Kidney (tissue), 14 donors: Measurements from ENCODE around the gene FMNL2. TPM values are rescaled to one million over a fixed set of nuclear protein-coding genes. Genes with fewer than 3 reads are reported as not detected.
"Not testable (repeated sequence)": the region's sequence is repeated elsewhere in the genome, so short reads cannot be mapped to it uniquely, and the experiment has no call there.

Source experiments
- DNase-seq, 5 donors: peaks; one replicate each; pipeline ENCODE4 v3.0.0-alpha.2; 2013 to 2020
- FAIRE-seq: peaks from 2 replicates; lab custom pipeline; 2012; peaks lifted over from hg19 to GRCh38; lab: Jason Lieb, UNC
- H3K27ac ChIP-seq, 2 donors: one replicate each; pipeline ENCODE4 v1.7.0; 2013; ENCODE audit warnings: low read depth in 2 of 2, low read length in 2 of 2, inconsistent platforms in 1 of 2
- H3K27me3 ChIP-seq: one replicate; pipeline ENCODE4 v1.7.1; 2013; ENCODE audit warnings: low read length, inconsistent platforms; ENCODE audit not compliant: control insufficient read depth, insufficient read depth
- H3K36me3 ChIP-seq, 3 donors: one replicate each; pipeline versions ENCODE4 v1.7.0 to v1.7.1; 2013; ENCODE audit warnings: low read length in 3 of 3, control low read depth in 1 of 3, inconsistent platforms in 1 of 3; ENCODE audit not compliant: insufficient read depth in 3 of 3, control insufficient read depth in 2 of 3
- H3K4me1 ChIP-seq, 3 donors: one replicate each; pipeline versions ENCODE4 v1.7.0 to v1.7.1; 2013; ENCODE audit warnings: low read length in 3 of 3, inconsistent platforms in 1 of 3, low read depth in 1 of 3; ENCODE audit not compliant: control insufficient read depth in 2 of 3, insufficient read depth in 2 of 3
- H3K4me3 ChIP-seq, 3 donors: one replicate each; pipeline versions ENCODE4 v1.7.0 to v1.8.1; 2013; ENCODE audit warnings: low read length in 3 of 3, control low read depth in 1 of 3, inconsistent platforms in 1 of 3
- H3K9ac ChIP-seq, 3 donors: one replicate each; pipeline versions ENCODE4 v1.7.0 to v1.7.1; 2013; ENCODE audit warnings: low read length in 3 of 3, control low read depth in 1 of 3, inconsistent platforms in 1 of 3
- H3K9me3 ChIP-seq, 3 donors: one replicate each; pipeline versions ENCODE4 v1.7.0 to v1.7.1; 2013; ENCODE audit warnings: low read length in 3 of 3, control low read depth in 1 of 3, inconsistent platforms in 1 of 3; ENCODE audit not compliant: control insufficient read depth in 2 of 3, insufficient read depth in 1 of 3
- CTCF ChIP-seq: IDR thresholded peaks from 3 replicates; pipeline ENCODE4 v1.5.1; 2012; ENCODE audit warnings: mild to moderate bottlenecking, moderate library complexity, borderline replicate concordance; ENCODE audit not compliant: insufficient read depth; ENCODE audit errors: extremely low read depth
- intact Hi-C: fragments of 100-400 bp; cut with DNase I; formaldehyde crosslinking; loops from one replicate; pipeline ENCODE4 v1.11.1; 2022
- polyA plus RNA-seq: library from polyadenylated mRNA; stranded (reverse); fragments of 350-450 nt; fragmentation: Illumina TruSeq; extraction: RNeasy Lipid Tissue Mini Kit (QIAGEN cat#74804); gene quantifications from one replicate; pipeline ENCODE4 v1.2.3, GENCODE V29; 2014; ENCODE audit warnings: low read depth, low replicate concordance; ENCODE audit not compliant: insufficient read depth
- total RNA-seq: library from RNA; stranded (reverse); fragmentation: NEBNext Ultra II Directional; extraction: Animal tissue kit (Norgen Biotek cat#: 25700); gene quantifications from one replicate; pipeline ENCODE4 v1.2.1, GENCODE V29; 2021
- donor health status: control.
- donor health status: control.
- donor health status: control.
- donor health status: control.
- donor health status: control.
- donor health status: DM: yes; HTN: yes; CAD: no.
- donor health status: Normal renal cell carcinoma (clear cell type).

FMNL2 gene
- total and polyA plus RNA-seq, 2 donors from 2014 or later = 10.7 to 39.1 TPM

GRCh38 chr2:152518641-152519580 lies 183.9 kb downstream of the FMNL2 start:
- no peak overlapping the region for H3K27ac ChIP-seq
- no peaks in the 10 kb centered on the region for H3K9me3 ChIP-seq
- no peak for FAIRE-seq
- DNase-seq = no peak
- H3K9ac ChIP-seq = no peak overlapping the region
- no peak overlapping the region for H3K4me3 ChIP-seq
- H3K4me1 ChIP-seq = peaks cover 0 to 5% (median 0%) of the 10 kb centered on the region in 3 donors
- intact Hi-C loops = no loop called here
- TF ChIP-seq CTCF = no peak
- no peaks in the 10 kb centered on the region for H3K36me3 ChIP-seq
- H3K27me3 ChIP-seq = no peaks in the 10 kb centered on the region

- DNase-seq (no peak), FAIRE-seq (no peak)
- TF ChIP-seq CTCF = no peak
- Histone ChIP-seq H3K9me3 (no peaks in the 10 kb centered on the region), H3K36me3 (no peaks in the 10 kb centered on the region), H3K4me3 (no peak overlapping the region), H3K27ac (no peak overlapping the region), H3K27me3 (no peaks in the 10 kb centered on the region), H3K4me1 (peaks cover 0 to 5% (median 0%) of the 10 kb centered on the region in 3 donors), H3K9ac (no peak overlapping the region)
- intact Hi-C loops = no loop called here
Measured at GRCh38 chr2:152519581-152519952, 184.6 kb downstream of the FMNL2 start.

DNA sequence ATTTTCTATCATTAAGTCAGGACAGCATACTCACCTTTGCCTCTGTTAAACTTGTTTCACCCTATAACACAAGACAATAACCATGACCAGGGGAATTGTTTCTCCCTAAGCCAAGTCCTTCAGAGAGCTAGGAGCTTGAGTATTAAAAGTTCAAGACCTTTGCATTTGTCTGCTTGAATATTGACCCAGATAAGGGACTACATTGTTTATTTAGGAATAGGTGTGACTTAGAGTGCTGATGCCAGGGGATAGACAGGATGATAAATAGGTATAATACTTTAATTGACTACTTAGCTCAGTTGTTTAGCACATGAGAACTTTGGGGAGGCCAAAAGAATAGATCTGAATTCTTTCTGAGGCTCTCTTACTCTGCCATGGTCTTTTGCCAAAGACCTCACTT lies 185.8 kb downstream of the FMNL2 start:
- H3K36me3 ChIP-seq = no peaks in the 10 kb centered on the region
- DNase-seq (no peak), FAIRE-seq (no peak)
- peaks cover 0 to 5% (median 0%) of the 10 kb centered on the region in 3 donors for H3K4me1 ChIP-seq
- TF ChIP-seq CTCF = no peak
- H3K27ac ChIP-seq = no peak overlapping the region
- no peak overlapping the region for H3K4me3 ChIP-seq
- no peak overlapping the region for H3K9ac ChIP-seq
- H3K9me3 ChIP-seq = no peaks in the 10 kb centered on the region
- intact Hi-C loops = no loop called here
- no peaks in the 10 kb centered on the region for H3K27me3 ChIP-seq

- H3K36me3 ChIP-seq, FAIRE-seq, H3K4me1 ChIP-seq, intact Hi-C loops, H3K27ac ChIP-seq, DNase-seq, H3K9ac ChIP-seq, H3K27me3 ChIP-seq, H3K9me3 ChIP-seq, H3K4me3 ChIP-seq: not testable (repeated sequence)
Measured at GRCh38 chr2:152522446-152522845, 187.5 kb downstream of the FMNL2 start.
